WERI-Rb-1 (cell line): ENCODE results near the gene MEIOB.

Source experiments
- DNase-seq: peaks from one replicate; pipeline ENCODE4 v3.0.0-alpha.2; 2020
- H3K27ac ChIP-seq: fragments of 250-450 bp; sonication (Bioruptor Pico); 2 replicates; pipeline ENCODE4 v1.5.1; 2020; ENCODE audit warnings: mild to moderate bottlenecking, moderate library complexity
- H3K27me3 ChIP-seq: fragments of 250-450 bp; sonication (Bioruptor Pico); 2 replicates; pipeline ENCODE4 v1.5.1; 2021; ENCODE audit warnings: mild to moderate bottlenecking, low read depth, moderate library complexity; ENCODE audit not compliant: insufficient read depth, severe bottlenecking
- H3K36me3 ChIP-seq: fragments of 250-450 bp; sonication (Bioruptor Pico); 2 replicates; pipeline ENCODE4 v1.5.1; 2020; ENCODE audit warnings: mild to moderate bottlenecking, moderate library complexity
- H3K4me3 ChIP-seq: 2 replicates; pipeline ENCODE4 v1.5.1; 2011; ENCODE audit warnings: low read depth, mild to moderate bottlenecking, control low read depth, low read length
- H3K9me3 ChIP-seq: fragments of 250-450 bp; sonication (Bioruptor Pico); 2 replicates; pipeline ENCODE4 v1.5.1; 2021; ENCODE audit warnings: mild to moderate bottlenecking, moderate library complexity; ENCODE audit not compliant: severe bottlenecking
- CTCF ChIP-seq: IDR thresholded peaks from 2 replicates; pipeline ENCODE4 v1.5.1; 2011; ENCODE audit warnings: low read depth, mild to moderate bottlenecking, control low read depth, inconsistent platforms, low read length

MEIOB gene

GRCh38 chr16:1786242-1787055 lies 85.5 kb downstream of the MEIOB start:
- DNase-seq = no peak
- no peaks in the 10 kb centered on the region for H3K27me3 ChIP-seq
- TF ChIP-seq CTCF = no peak
- no peaks in the 10 kb centered on the region for H3K9me3 ChIP-seq
- H3K27ac ChIP-seq = no peak overlapping the region
- H3K36me3 ChIP-seq = peaks cover 61% of the 10 kb centered on the region
- H3K4me3 ChIP-seq = no peak overlapping the region

GRCh38 chr16:1785846-1786170 lies 86.2 kb downstream of the MEIOB start:
- TF ChIP-seq CTCF = no peak
- peaks cover 62% of the 10 kb centered on the region for H3K36me3 ChIP-seq
- no peak for DNase-seq

GRCh38 chr16:1784977-1785845 lies 86.8 kb downstream of the MEIOB start:
- no peak for TF ChIP-seq CTCF
- Histone ChIP-seq H3K9me3 (no peaks in the 10 kb centered on the region), H3K4me3 (no peak overlapping the region), H3K27ac (no peak overlapping the region), H3K27me3 (no peaks in the 10 kb centered on the region), H3K36me3 (peaks cover 65% of the 10 kb centered on the region)
- DNase-seq = no peak

More at GRCh38 chr16:1785846-1786170, 86.2 kb downstream of the MEIOB start:
- Histone ChIP-seq H3K9me3 (no peaks in the 10 kb centered on the region), H3K27ac (no peak overlapping the region), H3K4me3 (no peak overlapping the region), H3K27me3 (no peaks in the 10 kb centered on the region)
